Caki2 (cell line): ENCODE data around the gene HSF5. TPM values are rescaled to one million over a fixed set of nuclear protein-coding genes. Genes with fewer than 3 reads are reported as not detected.
"Not testable (repeated sequence)": the region's sequence is repeated elsewhere in the genome, so short reads cannot be mapped to it uniquely, and the experiment has no call there.

Experiments
- DNase-seq: peaks from one replicate; pipeline ENCODE4 v3.0.0-alpha.2; 2015; ENCODE audit warnings: low read depth
- in situ Hi-C: cut with HindIII; loops from 2 replicates; pipeline ENCODE4 v1.10.0; 2016; ENCODE audit warnings: low sequenced_read_pairs, low pct_unique_long_range_greater_than_20kb, mixed read lengths
- total RNA-seq: library from RNA; depleted of rRNA; stranded (reverse); fragments of >200 nt; shearing (Covaris generic); gene quantifications from 2 replicates; pipeline ENCODE4 v1.2.3, GENCODE V29; 2014; ENCODE audit warnings: low replicate concordance

The HSF5 gene
- total RNA-seq, 1 experiment from 2014 or later: not detected

DNA sequence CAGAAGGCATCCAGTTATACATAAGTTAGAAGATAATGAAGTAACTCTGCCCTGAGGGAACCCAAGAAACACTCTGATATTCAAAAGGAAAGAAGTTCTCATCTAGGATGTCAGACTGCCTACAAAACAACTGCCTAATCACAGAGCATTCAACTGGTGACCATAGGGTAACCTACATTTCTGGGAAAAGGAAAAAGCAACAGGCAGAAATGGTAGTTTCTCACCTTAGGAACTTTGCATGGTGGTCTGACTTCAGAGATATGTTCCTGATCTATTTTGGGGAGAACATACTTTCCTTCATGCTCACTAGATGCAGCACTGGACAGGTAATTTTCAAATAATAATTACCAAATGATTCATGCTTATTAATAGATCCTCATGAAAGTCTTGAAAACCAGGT, 87.4 kb downstream of the HSF5 start:
- in situ Hi-C loops: no loop called here
- no peak for DNase-seq

GRCh38 chr17:58399974-58400373, 88.2 kb downstream of the HSF5 start:
- no peak for DNase-seq
- in situ Hi-C loops: no loop called here

- in situ Hi-C loops: no loop called here
- DNase-seq: no peak
Measured at GRCh38 chr17:58398574-58399266, 89.5 kb downstream of the HSF5 start.

DNA sequence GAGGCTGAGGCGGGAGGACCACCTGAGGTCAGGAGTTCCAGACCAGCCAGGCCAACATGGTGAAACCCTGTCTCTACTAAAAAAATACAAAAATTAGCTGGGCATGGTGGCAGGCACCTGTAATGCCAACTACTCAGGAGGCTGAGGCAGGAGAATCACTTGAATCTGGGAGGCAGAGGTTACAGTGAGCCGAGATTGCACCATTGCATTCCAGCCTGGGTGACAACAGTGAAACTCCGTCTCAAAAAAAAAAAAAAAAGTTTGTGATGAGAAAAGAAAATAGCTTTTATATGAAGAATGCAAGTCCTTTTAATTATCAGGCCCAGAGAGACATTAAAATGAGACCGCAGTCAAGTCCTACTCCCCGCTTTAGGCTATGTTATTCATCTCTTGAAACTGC, 90.8 kb downstream of the HSF5 start:
- DNase-seq, in situ Hi-C loops: not testable (repeated sequence)

GRCh38 chr17:58396173-58396572, 92.0 kb downstream of the HSF5 start:
- in situ Hi-C loops: no loop called here
- no peak for DNase-seq

GRCh38 chr17:58394534-58395223, 93.5 kb downstream of the HSF5 start:
- in situ Hi-C loops: no loop called here
- no peak for DNase-seq

DNA sequence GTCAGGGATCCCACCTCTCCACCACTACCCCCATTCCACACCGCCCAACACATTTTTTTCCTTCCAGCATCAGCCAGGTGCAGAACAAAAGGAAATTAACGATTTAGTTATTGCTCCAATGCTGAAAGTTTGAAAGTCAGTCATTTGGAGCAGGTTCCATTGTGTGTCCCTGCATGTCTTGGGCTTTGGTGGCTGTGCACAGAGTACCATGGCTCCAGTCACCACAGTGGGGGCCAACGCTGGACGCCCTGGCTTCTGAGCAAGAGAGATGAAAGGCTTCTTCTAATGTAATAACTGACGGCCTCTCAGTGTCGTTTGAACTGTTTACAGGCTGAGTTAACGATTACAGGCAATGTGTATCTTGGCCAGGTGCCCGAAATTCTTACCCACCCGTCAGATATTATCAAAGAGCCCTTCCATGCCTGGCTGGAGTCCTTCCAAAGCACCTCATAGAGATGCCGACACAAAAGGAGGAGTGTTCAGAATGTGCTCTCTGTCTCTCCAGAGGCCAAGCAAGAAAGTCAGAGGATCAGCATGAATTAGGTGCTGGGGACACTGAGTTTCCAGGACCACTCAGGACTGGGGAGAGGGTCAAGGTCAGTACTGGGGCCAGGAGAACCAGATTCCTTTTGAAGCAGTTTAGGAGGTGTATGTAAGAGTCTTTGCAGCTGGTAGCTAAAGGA, 96.8 kb downstream of the HSF5 start:
- in situ Hi-C loops: no loop called here

GRCh38 chr17:58390884-58391283, 97.3 kb downstream of the HSF5 start:
- DNase-seq: no peak
- in situ Hi-C loops: no loop called here

More for the DNA sequence above, 96.8 kb downstream of the HSF5 start:
- peak; percentile 92 for DNase-seq

DNA sequence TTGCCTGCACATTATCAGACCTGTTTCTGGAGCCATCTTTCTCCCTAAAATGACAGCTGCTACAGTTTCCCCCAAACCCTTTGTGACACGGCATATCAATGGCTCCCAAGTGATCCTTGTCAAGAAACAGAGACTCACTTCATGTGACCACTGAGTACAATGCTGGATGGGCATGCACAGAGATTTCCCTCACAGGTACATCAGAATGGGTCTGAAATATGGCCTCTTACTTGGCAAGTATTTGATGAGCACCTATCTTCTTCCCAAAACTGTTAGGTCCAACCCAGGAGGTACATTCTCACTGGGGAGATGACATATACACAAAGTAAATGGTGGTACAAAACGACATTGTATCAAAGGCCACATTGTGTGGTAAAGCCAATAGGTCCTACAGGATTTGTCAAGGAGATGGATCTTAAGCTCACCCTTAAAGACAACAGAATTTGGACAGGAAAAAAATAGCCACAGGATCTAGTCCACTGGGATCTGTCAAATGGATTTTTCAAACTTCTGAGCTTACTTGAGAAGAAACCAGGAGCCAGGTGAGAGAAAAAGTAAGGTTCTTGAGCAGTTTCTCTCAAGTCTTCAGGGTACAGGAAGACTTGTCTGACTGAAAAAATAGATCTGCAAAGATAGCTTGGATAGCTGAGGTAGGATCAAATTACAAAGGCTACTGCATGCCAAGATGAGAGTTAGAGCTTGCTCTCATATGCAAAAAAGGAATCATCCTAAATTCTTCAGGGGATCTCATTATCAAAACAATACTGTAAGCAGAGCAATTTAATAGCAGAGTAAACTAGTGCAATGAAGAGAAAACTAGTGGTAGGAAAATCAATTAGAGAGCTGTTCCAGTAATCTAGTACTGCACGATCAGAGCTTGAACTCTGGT, 99.7 kb downstream of the HSF5 start:
- in situ Hi-C loops: no loop called here
- no peak for DNase-seq

GRCh38 chr17:58387834-58388233, 100.4 kb downstream of the HSF5 start:
- in situ Hi-C loops: no loop called here

GRCh38 chr17:58386708-58387107, 101.5 kb downstream of the HSF5 start:
- no peak for DNase-seq
- in situ Hi-C loops: no loop called here

More at GRCh38 chr17:58387834-58388233, 100.4 kb downstream of the HSF5 start:
- peak; percentile 59 for DNase-seq

DNA sequence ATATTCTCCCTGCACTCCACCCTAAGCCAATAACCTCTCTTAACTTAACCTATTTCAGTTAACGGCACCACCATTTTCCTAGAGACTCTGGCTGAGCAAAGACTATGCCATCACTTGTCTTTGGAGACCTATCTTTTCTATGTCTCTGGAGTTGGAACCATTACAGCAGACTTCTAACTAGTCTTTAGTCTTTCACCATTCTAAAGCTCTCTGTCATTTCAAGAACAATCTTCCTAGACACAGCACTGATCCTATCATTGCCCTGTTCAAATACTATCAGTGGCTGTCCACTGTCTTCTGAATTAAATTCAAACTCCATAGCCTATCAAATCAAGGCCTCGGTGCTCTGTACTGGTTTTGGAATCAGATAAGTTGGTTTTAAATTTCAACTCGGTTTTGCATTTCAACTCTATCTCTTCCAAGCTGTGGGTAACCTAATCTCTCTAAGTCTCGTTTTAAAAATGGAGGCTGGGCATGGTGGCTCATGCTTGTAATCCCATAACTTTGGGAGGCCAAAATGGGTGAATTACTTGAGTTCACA, 102.8 kb downstream of the HSF5 start:
- in situ Hi-C loops: no loop called here
- DNase-seq: no peak

DNA sequence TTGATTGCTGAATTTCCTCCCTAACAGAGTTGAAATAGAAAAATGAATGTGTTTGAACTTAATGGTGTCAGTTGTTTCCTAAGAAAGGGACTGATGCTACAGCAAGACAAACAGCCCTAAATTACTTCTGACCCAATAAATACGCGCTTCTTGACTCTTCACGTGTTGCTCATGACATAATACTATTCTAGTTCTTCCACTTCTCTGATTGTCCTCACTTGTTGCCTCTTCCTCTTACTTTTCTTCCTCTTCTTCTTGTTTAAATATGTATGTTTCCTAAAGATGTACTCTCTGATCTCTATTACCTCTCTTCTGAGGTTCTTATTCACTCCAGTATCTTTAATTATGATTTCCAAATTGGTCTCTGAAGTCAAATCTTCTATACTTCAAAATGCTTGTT, 103.3 kb downstream of the HSF5 start:
- in situ Hi-C loops: no loop called here

GRCh38 chr17:58383892-58384462, 104.2 kb downstream of the HSF5 start:
- in situ Hi-C loops: no loop called here

More for the DNA sequence above, 103.3 kb downstream of the HSF5 start:
- DNase-seq: no peak

GRCh38 chr17:58382872-58383242, 105.4 kb downstream of the HSF5 start:
- in situ Hi-C loops: no loop called here
- DNase-seq: no peak

More at GRCh38 chr17:58383892-58384462, 104.2 kb downstream of the HSF5 start:
- DNase-seq: no peak

DNA sequence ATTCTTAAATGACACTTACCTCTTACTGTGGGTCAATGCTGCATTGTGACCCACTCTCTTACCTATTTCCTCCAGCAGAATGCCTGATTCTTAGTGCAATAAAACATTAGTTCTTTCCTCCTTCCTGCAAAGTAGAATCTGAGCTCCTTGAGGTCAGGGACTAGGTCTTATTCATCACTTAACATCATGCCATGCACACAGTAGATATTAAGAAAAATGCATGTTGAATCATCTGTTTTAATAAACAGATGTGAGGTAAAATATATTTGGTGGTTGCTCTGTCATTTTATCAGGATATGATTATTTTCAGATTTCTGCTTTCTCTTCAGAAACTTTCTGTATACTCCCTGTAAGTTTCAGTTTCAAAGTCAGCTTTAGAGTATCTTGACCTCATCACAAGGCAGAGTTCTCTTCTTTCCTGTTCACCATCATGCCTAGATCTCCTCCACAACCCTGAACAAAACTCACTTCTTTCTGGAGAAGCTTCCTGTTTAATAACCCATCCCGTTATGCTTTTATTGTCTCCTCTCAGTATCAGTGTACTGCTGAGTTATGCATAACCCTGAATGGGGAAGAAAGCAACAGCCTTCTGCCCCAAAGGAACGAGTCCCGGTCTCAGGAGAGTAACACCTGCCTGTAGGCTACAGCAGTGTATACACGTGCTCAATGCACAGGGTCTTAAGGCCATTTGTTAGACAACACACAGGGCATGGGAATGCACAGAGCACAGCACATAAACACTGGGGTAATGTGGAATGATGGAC, 105.9 kb downstream of the HSF5 start:
- no peak for DNase-seq
- in situ Hi-C loops: no loop called here
